Measurements from ENCODE around the gene ABCF3.

Gene ABCF3

DNA sequence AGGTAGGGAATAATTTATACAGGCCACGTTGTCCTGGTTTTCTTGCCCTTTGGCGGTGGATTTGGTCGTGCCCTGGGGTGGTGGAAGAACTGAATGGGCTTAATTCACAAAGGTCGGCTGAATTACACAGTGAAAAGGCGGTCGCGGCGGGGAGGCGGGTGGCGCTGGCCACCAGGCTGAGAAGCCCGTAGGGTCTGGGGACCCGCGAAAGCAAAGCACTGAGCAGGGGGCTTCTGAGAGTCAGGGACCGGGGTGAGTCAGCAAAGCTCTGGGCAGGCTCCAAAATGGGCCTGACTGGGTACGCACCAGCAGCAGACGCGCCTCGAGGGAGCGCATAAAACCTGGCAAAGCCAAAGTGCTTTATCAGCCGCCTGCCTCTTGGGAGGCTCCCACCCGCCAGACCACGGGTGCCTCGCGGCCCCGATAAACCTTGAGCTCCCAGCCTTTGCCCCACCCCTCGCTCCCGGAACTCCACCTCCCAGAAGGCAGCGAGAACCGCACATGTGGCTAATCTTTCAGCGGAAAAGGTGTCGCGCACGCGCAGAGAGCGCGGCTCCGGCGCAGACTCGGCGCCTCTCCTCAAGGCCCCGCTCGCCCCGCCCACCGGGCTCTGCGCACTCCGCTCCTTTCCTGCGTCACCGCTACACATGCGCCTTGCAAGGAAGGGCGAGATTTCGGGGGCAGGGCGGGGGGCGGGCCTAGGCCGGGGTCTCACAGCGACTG, 377 bp upstream of the ABCF3 start:
- DNase-seq (ENCODE audit: low read depth), result peak; percentile 99

GRCh38 chr3:184186902-184187207, 856 bp downstream of the ABCF3 start:
- no peak for DNase-seq (ENCODE audit: low read depth)

DNA sequence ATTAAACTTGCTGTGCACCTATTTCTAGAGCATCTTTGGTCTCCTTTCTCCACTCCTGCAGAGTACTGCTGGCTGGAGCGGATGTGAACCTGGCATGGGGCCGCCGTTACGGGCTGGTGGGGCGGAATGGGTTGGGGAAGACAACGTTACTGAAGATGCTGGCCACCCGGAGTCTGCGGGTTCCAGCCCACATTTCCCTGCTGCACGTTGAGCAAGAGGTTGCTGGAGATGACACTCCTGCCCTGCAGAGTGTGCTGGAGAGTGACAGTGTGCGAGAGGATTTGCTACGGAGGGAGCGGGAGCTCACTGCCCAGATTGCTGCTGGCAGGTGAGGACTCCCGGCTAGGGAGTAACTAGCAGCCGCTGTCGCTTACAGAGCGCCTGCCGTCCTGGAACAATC, 2.1 kb downstream of the ABCF3 start:
- no peak for DNase-seq (ENCODE audit: low read depth)

DNA sequence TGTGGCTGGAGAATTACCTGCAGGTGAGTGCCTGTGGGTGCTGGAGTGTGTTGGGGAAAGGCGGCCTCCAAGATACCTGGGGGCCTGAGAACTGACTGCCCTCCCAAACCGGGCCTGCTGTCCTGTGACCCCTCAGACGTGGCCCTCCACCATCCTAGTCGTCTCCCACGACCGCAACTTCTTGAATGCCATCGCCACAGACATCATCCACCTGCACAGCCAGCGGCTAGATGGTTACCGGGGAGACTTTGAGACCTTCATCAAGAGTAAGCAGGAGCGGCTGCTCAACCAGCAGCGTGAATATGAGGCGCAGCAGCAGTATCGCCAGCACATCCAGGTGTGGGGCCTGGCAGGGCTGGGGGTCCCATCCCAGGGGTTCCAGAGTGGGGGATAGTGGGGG, 3.4 kb downstream of the ABCF3 start:
- no peak for DNase-seq (ENCODE audit: low read depth)

GRCh38 chr3:184192889-184193288, 6.9 kb downstream of the ABCF3 start:
- no peak for DNase-seq (ENCODE audit: low read depth)

GRCh38 chr3:184193991-184194539, 8.1 kb downstream of the ABCF3 start:
- DNase-seq (ENCODE audit: low read depth), result no peak

DNA sequence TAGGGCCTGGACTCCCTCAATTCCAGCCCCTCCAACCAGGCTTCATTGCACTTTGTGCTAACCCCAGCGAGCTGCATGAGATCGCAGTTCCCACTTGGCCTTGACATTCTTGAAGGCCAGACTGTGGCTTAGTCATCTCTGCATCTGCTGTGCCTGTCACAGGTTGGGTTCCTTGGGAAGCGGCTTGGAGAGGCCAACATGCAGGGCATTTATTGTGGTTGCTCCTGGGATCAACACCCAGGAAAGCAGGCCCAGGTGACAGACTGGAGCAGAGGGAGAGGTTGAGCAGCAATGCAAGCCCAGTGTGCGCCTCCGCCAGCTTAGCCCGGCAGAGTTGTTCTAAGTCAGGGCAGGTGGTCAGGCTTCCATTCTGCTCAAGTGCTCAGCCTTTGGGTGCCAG, 10.5 kb downstream of the ABCF3 start:
- no peak for DNase-seq (ENCODE audit: low read depth)

DNA sequence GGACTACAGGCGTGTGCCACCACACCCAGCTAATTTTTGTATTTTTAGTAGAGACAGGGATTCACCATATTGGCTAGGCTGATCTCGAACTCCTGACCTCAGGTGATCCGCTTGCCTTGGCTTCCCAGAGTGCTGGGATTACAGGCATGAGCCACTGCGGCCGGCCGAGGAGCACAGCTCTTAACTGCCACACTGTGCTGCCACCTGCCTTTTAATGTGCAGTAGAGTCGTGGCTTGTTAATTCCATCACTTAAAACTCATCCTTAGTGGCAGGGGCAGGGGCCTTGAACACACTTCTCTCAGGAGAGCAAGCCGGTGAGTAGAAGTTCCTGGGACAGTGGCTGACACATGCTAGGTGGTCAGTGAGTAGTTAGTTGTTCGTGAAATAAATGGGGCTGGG, 12.5 kb downstream of the ABCF3 start:
- no peak for DNase-seq (ENCODE audit: low read depth)

- no peak for DNase-seq (ENCODE audit: low read depth)
These were observed 14.8 kb downstream of the ABCF3 start for GRCh38 chr3:184200825-184201224.

GRCh38 chr3:184203526-184203925, 17.5 kb downstream of the ABCF3 start:
- DNase-seq (ENCODE audit: low read depth), result no peak

GRCh38 chr3:184209146-184209923, 23.3 kb downstream of the ABCF3 start:
- no peak for DNase-seq (ENCODE audit: low read depth)

- DNase-seq (ENCODE audit: low read depth), result no peak
These were observed 25.3 kb downstream of the ABCF3 start for GRCh38 chr3:184211297-184211696.

DNA sequence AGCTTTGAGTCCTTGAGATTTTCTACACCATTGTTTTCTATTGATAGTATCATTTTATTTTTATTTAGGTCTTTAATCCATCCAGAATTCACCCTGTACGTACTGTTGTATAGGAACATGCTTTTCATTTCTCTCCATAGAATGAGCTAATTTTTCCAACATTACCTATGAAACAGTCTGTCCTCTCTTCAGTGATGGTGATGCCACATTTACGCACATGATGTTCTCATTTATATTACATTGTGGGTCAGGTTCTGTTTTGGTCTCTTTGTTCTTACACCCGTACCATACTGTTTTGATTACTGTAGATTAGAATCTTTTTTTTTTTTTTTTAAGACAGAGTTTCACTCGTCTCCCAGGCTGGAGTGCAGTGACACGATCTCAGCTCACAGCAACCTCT, 25.7 kb downstream of the ABCF3 start:
- no peak for DNase-seq (ENCODE audit: low read depth)

GRCh38 chr3:184218814-184219213, 32.8 kb downstream of the ABCF3 start:
- no peak for DNase-seq (ENCODE audit: low read depth)

DNA sequence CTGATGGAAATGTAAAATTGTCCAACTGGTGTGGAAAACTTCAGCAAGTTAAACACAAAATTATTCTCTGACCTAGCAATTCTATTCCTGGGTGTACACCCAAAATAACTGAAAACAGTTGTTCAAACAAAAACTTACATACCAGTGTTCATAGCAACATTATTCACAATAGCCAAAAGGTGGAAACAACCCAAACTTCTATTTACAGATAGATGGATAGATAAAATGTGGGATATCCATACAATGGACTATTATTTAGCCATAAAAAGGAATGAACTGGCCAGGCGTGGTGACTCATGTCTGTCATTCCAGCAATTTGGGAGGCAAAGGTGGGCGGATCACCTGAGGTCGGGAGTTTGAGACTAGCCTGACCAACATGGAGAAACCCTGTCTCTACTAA, 36.5 kb downstream of the ABCF3 start:
- DNase-seq (ENCODE audit: low read depth), result no peak

DNA sequence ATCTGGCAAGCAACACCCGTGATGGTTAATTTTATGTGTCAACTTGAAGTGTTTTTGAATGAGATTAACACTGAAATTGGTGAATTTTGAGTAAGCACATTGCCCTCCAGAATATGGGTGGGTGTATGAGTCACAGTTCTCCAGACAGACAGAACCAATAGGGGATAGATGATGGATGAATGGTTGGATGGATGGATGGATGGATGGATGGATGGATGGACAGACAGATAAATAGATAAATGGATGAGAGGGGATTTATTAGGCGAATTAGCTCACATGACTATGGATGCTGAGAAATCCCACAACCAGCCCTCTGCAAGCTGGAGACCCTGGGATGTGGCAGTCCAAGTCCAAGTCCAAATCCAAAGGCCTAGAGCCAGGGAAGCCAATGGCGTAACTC, 37.9 kb downstream of the ABCF3 start:
- DNase-seq (ENCODE audit: low read depth), result no peak

DNA sequence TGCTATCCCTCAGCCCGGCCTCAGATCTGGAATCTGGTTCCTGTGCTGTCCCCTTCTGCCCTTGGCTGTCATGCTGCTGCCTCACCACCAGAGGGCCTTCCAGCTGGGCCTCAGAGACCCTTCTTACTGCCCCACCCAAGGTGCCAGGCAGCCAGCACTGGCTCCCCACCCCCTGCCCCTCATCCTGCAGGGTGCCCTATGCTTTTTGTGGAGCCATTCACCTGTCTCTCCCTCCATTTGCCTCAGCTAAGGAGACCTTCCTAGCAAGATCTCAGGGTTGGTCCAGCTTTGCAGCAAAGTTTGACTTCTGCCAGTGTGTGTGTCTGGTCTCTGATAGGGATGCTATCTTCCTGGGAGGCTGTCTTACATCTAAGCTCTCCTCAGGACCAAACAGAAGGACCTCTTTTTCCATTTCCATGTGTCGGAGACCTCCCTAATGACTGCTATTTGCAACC, 41.5 kb downstream of the ABCF3 start:
- peak; percentile 36 for DNase-seq (ENCODE audit: low read depth)

GRCh38 chr3:184228376-184229137, 42.6 kb downstream of the ABCF3 start:
- DNase-seq (ENCODE audit: low read depth), result no peak

DNA sequence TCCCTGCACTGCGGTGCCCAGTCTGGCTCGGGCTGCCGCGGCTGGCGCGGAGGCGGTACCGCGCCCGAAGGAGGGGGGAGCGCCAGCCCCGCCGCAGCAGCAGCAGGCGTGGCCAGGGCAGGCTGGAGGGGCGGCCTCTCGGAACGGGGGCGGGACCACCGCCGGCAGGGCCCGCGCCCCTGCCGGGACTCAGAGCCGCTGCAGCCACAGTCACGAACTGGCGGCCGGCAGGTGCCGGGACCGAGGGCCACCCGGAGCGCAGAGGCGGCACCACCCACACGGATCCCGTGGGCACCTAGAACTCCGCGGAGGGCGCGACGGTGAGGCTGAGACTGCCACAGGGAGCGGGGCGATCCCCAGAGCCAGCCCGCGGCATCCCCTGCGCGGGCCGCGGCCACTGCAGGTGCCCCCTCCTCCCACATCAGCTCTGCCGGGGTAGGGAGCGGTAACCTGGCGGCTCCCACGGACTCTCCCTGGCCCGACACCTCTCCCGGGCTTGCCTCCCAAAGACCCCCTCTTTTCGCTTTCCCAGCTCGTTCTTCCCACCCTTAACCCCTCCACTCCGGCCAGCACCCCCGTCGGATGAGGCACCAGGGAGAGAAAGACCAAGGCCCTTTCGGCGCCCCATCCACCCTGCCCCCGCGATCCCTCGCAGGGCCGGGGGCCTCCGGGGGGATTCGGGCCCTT, 43.5 kb downstream of the ABCF3 start, which contains the start of gene VWA5B2:
Gene VWA5B2 (plus strand): TSS at position 192 of the 687 bp plus-strand sequence. CDS start 944 bp downstream, outside the sequence.
- DNase-seq (ENCODE audit: low read depth), result peak; percentile 68

DNA sequence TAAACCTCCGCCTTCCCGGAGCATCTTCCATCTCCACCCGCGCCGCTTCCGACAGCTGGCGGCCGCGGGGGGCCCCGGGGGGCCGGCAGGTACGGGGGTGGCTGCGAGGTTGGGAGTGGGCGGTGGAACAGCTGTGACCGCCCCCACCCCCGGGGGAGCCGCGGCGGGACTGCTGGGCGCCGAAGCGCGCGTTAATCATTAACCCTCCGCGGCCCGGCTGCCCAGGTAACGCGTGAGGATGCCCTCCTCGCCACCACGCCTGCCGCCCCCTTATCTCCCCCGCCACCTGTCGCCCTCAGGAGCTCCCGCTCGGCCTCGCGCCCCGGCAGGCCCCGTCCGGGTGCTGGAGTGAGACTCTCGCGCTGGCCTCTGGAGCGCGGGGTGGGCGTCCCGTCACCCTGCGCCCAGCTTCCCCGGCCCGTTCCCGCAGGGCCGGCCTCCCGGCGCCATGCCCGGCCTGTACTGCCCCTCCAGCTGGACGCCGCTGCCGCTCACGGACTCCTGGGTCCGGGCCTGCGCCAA, 44.1 kb downstream of the ABCF3 start:
- no peak for DNase-seq (ENCODE audit: low read depth)

Measured in stimulated activated CD8-positive, alpha-beta memory T cell treated with anti-CD3 and anti-CD28 coated beads, Interleukin-4, amount 100 ng/mL, for 24 hours (primary cell).